Fibroblast of pulmonary artery (primary cell): ENCODE data around the gene TACR2.

Experiments
- DNase-seq: peaks from one replicate; pipeline ENCODE4 v3.0.0-alpha.2; 2010; ENCODE audit warnings: low read depth
- H3K4me3 ChIP-seq: replicated peaks from 2 replicates; pipeline ENCODE4 v1.5.1; 2011; ENCODE audit warnings: low read depth, mild to moderate bottlenecking, control low read depth, low read length, moderate library complexity
- TF ChIP-seq, protein P1 (sequence below): IDR thresholded peaks from 2 replicates; pipeline ENCODE4 v1.5.1; 2011; ENCODE audit warnings: mild to moderate bottlenecking, control low read depth, low read length, inconsistent platforms; ENCODE audit errors: missing control alignments

The TACR2 gene

DNA sequence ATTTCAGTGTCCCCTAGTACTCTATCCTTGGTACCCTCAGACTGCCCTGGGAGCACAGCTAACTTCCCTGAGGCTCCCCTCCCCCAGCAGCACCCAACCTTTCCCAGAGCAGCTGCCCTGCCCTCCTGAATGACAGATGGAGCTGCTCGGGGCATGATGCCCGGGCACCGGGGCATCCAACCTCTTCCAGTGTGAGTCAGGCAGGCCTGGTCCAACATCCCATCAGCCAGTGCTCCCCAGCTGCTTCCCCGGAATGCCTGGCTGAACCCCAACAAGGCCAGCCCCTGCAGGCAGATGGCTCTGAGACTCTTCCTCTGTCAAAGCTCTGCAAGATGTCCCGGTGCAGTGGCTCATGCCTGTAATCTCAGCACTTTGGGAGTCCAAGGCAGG lies 22.6 kb upstream of the TACR2 start:
- TF ChIP-seq, protein P1, sequence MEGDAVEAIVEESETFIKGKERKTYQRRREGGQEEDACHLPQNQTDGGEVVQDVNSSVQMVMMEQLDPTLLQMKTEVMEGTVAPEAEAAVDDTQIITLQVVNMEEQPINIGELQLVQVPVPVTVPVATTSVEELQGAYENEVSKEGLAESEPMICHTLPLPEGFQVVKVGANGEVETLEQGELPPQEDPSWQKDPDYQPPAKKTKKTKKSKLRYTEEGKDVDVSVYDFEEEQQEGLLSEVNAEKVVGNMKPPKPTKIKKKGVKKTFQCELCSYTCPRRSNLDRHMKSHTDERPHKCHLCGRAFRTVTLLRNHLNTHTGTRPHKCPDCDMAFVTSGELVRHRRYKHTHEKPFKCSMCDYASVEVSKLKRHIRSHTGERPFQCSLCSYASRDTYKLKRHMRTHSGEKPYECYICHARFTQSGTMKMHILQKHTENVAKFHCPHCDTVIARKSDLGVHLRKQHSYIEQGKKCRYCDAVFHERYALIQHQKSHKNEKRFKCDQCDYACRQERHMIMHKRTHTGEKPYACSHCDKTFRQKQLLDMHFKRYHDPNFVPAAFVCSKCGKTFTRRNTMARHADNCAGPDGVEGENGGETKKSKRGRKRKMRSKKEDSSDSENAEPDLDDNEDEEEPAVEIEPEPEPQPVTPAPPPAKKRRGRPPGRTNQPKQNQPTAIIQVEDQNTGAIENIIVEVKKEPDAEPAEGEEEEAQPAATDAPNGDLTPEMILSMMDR = no peak
- H3K4me3 ChIP-seq = no peak overlapping the region
- no peak for DNase-seq

DNA sequence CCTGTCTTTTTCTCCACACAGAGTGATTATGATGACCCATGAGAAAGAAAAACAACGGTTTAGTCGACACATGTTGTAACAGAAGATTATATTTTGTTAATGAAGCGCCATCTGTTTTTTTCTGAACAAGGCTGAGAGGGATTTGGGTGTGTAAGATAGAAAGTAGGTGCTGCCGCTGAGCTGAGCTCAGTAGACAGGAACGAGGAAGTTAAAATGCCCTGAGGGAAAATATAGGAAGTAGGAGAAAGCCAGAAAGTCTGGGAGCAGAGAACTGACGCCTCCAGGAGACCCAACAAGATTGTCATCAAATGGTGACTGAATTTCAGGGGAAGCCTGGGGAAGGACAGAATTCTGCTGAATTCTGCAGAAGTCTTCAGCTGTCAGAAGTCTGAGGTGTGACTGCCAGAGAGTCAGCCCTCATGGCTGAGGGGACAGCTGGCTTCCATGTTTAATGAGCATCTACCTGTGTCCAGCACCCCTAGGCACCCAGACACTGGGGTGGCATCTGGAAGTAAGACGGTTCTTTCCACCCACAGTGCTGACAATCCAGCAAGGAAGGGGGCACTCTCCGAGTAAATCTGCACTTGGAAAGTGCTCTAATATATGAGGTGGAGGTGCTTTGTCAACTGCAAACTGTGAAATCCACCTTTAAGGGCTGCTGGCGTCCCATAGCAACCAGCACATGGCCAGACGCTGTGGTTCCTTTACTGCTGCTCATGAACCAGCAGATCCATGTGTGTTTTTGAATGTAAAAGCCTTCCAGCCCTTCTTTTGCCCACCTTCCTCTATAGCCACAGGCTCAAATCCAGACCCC lies 22.0 kb upstream of the TACR2 start:
- no peak overlapping the region for H3K4me3 ChIP-seq
- TF ChIP-seq, protein P1 = no peak
- no peak for DNase-seq

DNA sequence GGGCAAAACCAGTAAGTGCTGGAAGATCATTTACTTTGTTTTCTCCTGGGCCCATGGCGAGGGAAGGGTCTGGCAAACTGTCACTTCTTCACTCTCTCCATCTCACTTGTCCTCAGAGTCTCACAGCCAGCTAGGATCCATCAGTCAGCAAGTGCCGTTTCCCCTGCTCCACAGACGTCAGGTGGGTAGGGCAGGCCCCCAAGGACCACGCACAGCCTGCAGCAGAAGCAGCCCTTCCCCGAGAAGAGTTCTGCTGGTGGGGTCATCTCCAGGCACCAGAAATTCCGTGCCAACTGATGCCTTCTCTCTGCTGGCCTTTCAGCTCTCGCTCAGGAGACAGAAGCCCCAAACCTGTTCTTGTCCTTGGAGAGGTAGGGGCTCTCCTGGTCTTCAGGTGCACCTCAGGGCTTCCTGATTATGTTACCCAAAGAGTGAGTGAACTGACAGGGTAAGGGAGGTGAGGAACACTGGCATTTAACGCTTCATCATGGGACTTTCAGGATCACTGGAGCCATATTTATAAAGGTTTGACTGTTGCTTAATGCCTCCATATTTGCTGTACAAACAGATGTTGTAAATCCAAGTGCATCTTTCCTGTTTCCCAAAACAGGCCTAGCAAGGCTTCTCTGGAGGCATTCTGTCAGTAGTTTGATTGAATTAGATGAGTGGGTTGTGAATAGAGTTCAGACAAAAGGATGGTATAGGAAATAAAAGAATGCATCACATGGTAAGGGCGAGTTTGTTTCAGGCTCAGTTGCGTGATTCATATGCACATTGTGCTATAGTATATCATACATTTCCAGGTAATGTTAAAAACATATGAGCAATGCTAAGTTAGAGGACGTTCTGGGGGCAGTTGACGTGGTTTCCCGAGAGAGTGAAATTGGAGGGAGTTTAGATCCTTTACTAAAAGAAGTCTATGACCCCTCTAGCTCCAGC lies 20.9 kb upstream of the TACR2 start:
- H3K4me3 ChIP-seq = no peak overlapping the region
- DNase-seq = no peak
- TF ChIP-seq, protein P1 = no peak

- TF ChIP-seq, protein P1 = no peak
- H3K4me3 ChIP-seq = no peak overlapping the region
- DNase-seq = no peak
These were observed 19.3 kb upstream of the TACR2 start for GRCh38 chr10:69435966-69436520.

- DNase-seq = no peak
- no peak overlapping the region for H3K4me3 ChIP-seq
These were observed 18.2 kb upstream of the TACR2 start for GRCh38 chr10:69434926-69435325.

DNA sequence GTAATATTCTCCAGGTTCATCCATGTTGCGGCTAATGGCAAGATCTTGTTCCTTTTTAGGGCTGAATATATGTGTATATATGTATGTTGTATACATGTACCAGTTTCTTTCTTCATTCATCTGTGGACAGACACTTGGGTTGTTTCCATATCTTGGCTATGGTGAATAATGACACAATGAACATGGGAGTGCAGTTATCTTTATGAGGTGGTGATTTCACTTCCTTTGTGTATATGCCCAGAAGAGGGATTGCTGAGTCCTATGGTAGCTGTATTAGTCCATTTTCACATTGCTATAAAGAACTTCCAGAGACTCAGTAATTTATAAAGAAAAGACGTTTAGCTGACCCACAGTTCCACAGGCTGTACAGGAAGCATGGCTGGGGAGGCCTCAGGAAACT lies 17.5 kb upstream of the TACR2 start:
- TF ChIP-seq, protein P1 = no peak
- peak; percentile 66 for DNase-seq
- H3K4me3 ChIP-seq = no peak overlapping the region

More at GRCh38 chr10:69434926-69435325, 18.2 kb upstream of the TACR2 start:
- TF ChIP-seq, protein P1 = no peak
